ENCODE data around the gene PRKAR1A. TPM values are rescaled to one million over a fixed set of nuclear protein-coding genes. Genes with fewer than 3 reads are reported as not detected.
A peak's percentile ranks its signal among the peaks of the same experiment; 100 is the strongest.
"Not testable (repeated sequence)": the region's sequence is repeated elsewhere in the genome, so short reads cannot be mapped to it uniquely, and the experiment has no call there.

The PRKAR1A gene
- total RNA-seq, 4 donors from 2014 or later = 367 to 431 (median 417) TPM

GRCh38 chr17:68514831-68515635 is 2.8 kb downstream of the PRKAR1A start:
- Histone ChIP-seq H3K9me3 (no peaks in the 10 kb centered on the region), H3K36me3 (peaks cover 13 to 19% of the 10 kb centered on the region in 2 donors), H3K27me3 (no peaks in the 10 kb centered on the region), H3K4me3 (replicated peaks in 1 of 3) (peak overlapping the region in 1 of 3 donors; percentile 6), H3K4me1 (peaks cover 25 to 38% of the 10 kb centered on the region in 2 donors), H3K27ac (peak overlapping the region in 2 of 3 donors; percentile 44 to 100)
- 31 to 33% methylated on average over 15 of the region's 15 CpGs for WGBS, 2 donors
- no peak for TF ChIP-seq POLR2A (IDR thresholded peaks at IDR 0.05)
- TF ChIP-seq, protein P1, sequence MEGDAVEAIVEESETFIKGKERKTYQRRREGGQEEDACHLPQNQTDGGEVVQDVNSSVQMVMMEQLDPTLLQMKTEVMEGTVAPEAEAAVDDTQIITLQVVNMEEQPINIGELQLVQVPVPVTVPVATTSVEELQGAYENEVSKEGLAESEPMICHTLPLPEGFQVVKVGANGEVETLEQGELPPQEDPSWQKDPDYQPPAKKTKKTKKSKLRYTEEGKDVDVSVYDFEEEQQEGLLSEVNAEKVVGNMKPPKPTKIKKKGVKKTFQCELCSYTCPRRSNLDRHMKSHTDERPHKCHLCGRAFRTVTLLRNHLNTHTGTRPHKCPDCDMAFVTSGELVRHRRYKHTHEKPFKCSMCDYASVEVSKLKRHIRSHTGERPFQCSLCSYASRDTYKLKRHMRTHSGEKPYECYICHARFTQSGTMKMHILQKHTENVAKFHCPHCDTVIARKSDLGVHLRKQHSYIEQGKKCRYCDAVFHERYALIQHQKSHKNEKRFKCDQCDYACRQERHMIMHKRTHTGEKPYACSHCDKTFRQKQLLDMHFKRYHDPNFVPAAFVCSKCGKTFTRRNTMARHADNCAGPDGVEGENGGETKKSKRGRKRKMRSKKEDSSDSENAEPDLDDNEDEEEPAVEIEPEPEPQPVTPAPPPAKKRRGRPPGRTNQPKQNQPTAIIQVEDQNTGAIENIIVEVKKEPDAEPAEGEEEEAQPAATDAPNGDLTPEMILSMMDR (IDR thresholded peaks at IDR 0.05) = no peak
- DNase-seq = no peak
- intact Hi-C loops (cut with DNase I) = no loop called here

DNA sequence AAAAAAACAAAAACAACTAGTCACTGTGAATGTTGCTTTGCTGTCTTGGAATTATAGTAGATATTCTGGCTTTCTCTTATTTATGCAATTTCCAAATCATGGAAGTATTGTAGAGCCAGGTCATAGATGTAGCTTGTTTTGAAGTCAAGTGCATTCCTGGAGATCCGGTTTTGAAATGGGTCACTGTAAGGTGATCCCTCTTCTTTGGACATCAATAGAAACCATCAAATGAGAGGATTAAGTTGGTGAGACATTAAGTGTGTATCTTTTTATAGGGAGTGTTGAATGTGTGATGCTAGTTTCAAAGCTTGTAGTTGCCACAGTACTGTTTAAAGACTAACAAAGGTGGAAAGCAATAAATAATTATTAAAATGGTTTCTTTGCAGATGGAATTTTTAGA is 4.5 kb downstream of the PRKAR1A start:
- Histone ChIP-seq H3K27me3 (no peaks in the 10 kb centered on the region), H3K4me1 (peaks cover 23 to 30% of the 10 kb centered on the region in 2 donors), H3K4me3 (replicated peaks in 1 of 3) (no peak overlapping the region), H3K9me3 (no peaks in the 10 kb centered on the region), H3K27ac (no peak overlapping the region), H3K36me3 (peaks cover 13 to 19% of the 10 kb centered on the region in 2 donors)
- WGBS, 2 donors = 50 to 65% methylated on average over 1 of the region's 1 CpG
- DNase-seq = no peak
- TF ChIP-seq, protein P1 (IDR thresholded peaks at IDR 0.05) = no peak
- intact Hi-C loops (cut with DNase I) = no loop called here

DNA sequence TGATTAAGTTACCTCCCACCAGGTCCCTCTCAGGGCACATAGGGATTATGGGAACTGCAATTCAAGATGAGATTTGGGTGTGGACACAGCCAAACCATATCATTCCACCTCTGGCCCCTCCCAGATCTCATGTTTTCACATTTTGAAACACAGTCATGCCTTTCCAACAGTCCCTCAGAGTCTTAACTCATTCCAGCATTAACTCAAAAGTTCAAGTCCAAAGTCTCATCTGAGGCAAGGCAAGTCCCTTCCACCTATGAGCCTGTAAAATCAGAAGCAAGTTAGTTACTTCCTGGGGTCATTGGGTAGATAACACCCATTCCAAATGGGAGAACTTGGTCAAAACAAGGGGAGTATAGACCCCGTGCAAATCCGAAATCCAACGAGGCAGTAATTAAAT is 5.4 kb downstream of the PRKAR1A start:
- WGBS, 2 donors = 95% methylated on average over 3 of the region's 3 CpGs
- intact Hi-C loops (cut with DNase I); H3K9me3 ChIP-seq; H3K27me3 ChIP-seq; H3K4me3 ChIP-seq (replicated peaks in 1 of 3); DNase-seq; H3K27ac ChIP-seq: not testable (repeated sequence)
- peaks cover 13 to 19% of the 10 kb centered on the region in 2 donors for H3K36me3 ChIP-seq
- H3K4me1 ChIP-seq = peaks cover 23 to 30% of the 10 kb centered on the region in 2 donors

DNA sequence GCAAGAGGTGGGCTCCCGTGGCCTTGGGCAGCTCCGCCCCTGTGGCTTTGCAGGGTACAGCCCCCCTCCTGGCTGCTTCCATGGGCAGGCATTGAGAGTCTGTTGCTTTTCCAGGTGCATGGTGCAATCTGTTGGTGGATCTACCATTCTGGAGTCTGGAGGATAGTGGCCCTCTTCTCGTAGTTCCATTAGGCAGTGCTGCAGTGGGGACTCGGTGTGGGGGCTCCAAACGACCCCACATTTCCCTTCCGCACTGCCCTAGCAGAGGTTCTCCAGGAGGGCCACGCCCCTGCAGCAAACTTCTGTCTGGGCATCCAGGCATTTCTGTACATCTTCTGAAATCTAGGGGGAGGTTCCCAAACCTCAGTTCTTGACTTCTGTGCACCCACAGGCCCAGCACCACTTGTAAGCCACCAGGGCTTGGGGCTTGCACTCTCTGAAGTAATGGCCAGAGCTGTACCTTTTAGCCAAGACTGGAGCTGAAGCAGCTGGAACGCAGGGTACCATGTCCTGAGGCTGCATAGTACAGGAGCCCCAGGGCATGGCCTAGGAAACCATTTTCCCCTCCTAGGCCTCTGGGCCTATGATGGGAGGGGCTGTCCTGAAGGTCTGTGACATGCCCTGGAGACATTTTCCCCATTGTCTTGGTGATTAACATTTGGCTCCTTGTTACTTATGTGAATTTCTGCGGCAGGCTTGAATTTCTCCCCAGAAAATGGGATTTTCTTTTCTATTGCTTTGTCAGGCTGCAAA is 6.0 kb downstream of the PRKAR1A start:
- TF ChIP-seq POLR2A (IDR thresholded peaks at IDR 0.05) = no peak
- TF ChIP-seq, protein P1 (IDR thresholded peaks at IDR 0.05) = no peak
- Histone ChIP-seq H3K4me3 (replicated peaks in 1 of 3) (no peak overlapping the region), H3K27me3 (no peaks in the 10 kb centered on the region), H3K4me1 (peaks cover 23 to 30% of the 10 kb centered on the region in 2 donors), H3K27ac (no peak overlapping the region), H3K9me3 (no peaks in the 10 kb centered on the region), H3K36me3 (peaks cover 13 to 19% of the 10 kb centered on the region in 2 donors)
- no peak for DNase-seq
- intact Hi-C loops (cut with DNase I) = no loop called here
- WGBS, 2 donors = 96 to 98% methylated on average over 4 to 9 of the region's 9 CpGs

- H3K27me3 ChIP-seq; DNase-seq; H3K9me3 ChIP-seq; H3K4me3 ChIP-seq (replicated peaks in 1 of 3); intact Hi-C loops (cut with DNase I); H3K27ac ChIP-seq: not testable (repeated sequence)
- peaks cover 17 to 23% of the 10 kb centered on the region in 2 donors for H3K36me3 ChIP-seq
- 80 to 87% methylated on average over 3 of the region's 3 CpGs for WGBS, 2 donors
- peaks cover 19 to 29% of the 10 kb centered on the region in 2 donors for H3K4me1 ChIP-seq
Measured at GRCh38 chr17:68519051-68519450, 6.8 kb downstream of the PRKAR1A start.

DNA sequence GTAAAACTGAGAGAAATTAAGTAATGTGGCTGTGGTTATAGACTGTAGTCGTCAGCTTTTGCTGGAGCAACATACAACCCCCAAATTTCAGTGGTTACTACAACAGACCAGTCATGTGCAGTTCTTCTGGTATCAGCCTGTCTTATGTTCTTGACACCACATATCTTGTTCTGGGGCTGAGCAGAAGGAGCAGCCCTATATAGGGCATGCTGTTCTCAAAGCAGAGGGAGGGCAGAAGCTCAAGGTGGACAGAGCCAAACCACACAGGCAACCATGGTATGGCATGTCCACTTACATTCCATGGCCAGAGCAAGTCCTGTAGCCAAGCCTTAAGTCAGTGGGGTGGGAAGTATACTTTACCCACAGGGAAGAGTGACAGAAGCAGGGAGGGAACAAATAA is 7.7 kb downstream of the PRKAR1A start:
- Histone ChIP-seq H3K4me1 (peaks cover 12 to 21% of the 10 kb centered on the region in 2 donors), H3K9me3 (no peaks in the 10 kb centered on the region), H3K36me3 (peaks cover 25 to 29% of the 10 kb centered on the region in 2 donors), H3K27me3 (no peaks in the 10 kb centered on the region), H3K27ac (no peak overlapping the region), H3K4me3 (replicated peaks in 1 of 3) (no peak overlapping the region)
- TF ChIP-seq POLR2A (IDR thresholded peaks at IDR 0.05) = no peak
- TF ChIP-seq, protein P1 (IDR thresholded peaks at IDR 0.05) = no peak
- 86 to 95% methylated on average over 1 of the region's 1 CpG for WGBS, 2 donors
- intact Hi-C loops (cut with DNase I) = no loop called here
- DNase-seq = no peak
